GM18507 (cell line): ENCODE measurements around the gene YBX2.

ENCODE experiments used
- DNase-seq: peaks from one replicate; pipeline ENCODE4 v3.0.0; 2011; ENCODE audit warnings: low read depth; ENCODE audit not compliant: insufficient read length; ENCODE audit errors: extremely low spot score
- FAIRE-seq: peaks from 2 replicates; lab custom pipeline; 2011; peaks lifted over from hg19 to GRCh38; lab: Jason Lieb, UNC

The YBX2 gene

GRCh38 chr17:7324438-7324779, 30.0 kb upstream of the YBX2 start:
- DNase-seq (no peak), FAIRE-seq (no peak)

GRCh38 chr17:7323731-7324437, 29.4 kb upstream of the YBX2 start:
- DNase-seq: no peak
- peak; percentile 66 for FAIRE-seq

GRCh38 chr17:7322520-7323194, 28.2 kb upstream of the YBX2 start:
- FAIRE-seq: no peak

GRCh38 chr17:7321466-7321865, 27.0 kb upstream of the YBX2 start:
- FAIRE-seq: no peak
- DNase-seq: no peak

More at GRCh38 chr17:7322520-7323194, 28.2 kb upstream of the YBX2 start:
- no peak for DNase-seq

GRCh38 chr17:7318121-7318860, 23.9 kb upstream of the YBX2 start:
- FAIRE-seq: no peak
- DNase-seq: no peak

GRCh38 chr17:7317161-7317803, 22.8 kb upstream of the YBX2 start:
- DNase-seq (no peak), FAIRE-seq (no peak)

- no peak for FAIRE-seq
- DNase-seq: no peak
Measured at GRCh38 chr17:7315570-7316235, 21.3 kb upstream of the YBX2 start.

- FAIRE-seq (peak; percentile 85), DNase-seq (peak; percentile 81)
Measured at GRCh38 chr17:7314719-7315569, 20.5 kb upstream of the YBX2 start, which contains the start of gene GPS2. Gene GPS2, minus strand, starts transcription at chr17:7315360. Its CDS starts 308 bp downstream, at chr17:7315052.

GRCh38 chr17:7313890-7314718, 19.7 kb upstream of the YBX2 start:
- no peak for FAIRE-seq
- no peak for DNase-seq

GRCh38 chr17:7313088-7313889, 18.9 kb upstream of the YBX2 start:
- no peak for FAIRE-seq

GRCh38 chr17:7312432-7313087, 18.1 kb upstream of the YBX2 start:
- FAIRE-seq (no peak), DNase-seq (no peak)

More at GRCh38 chr17:7313088-7313889, 18.9 kb upstream of the YBX2 start:
- no peak for DNase-seq

GRCh38 chr17:7311110-7311705, 16.8 kb upstream of the YBX2 start:
- FAIRE-seq: no peak
- DNase-seq: no peak

GRCh38 chr17:7309628-7310027, 15.2 kb upstream of the YBX2 start:
- FAIRE-seq: no peak

GRCh38 chr17:7308625-7309433, 14.4 kb upstream of the YBX2 start:
- FAIRE-seq: peak; percentile 92

More at GRCh38 chr17:7309628-7310027, 15.2 kb upstream of the YBX2 start:
- no peak for DNase-seq

More at GRCh38 chr17:7308625-7309433, 14.4 kb upstream of the YBX2 start:
- no peak for DNase-seq
